Suprapubic skin (tissue), 4 donors: ENCODE results near the gene USP54. TPM values are rescaled to one million over a fixed set of nuclear protein-coding genes. Genes with fewer than 3 reads are reported as not detected.
A peak's percentile ranks its signal among the peaks of the same experiment; 100 is the strongest.

ENCODE experiments used
- DNase-seq, 2 donors: peaks; one replicate each; pipeline ENCODE4 v3.0.0-alpha.2; 2019; ENCODE audit warnings: low spot score in 2 of 2
- H3K27ac ChIP-seq: fragments of 200-600 bp; sonication (generic); one replicate; pipeline ENCODE4 v1.5.1; 2019
- H3K27me3 ChIP-seq: fragments of 200-600 bp; sonication (generic); one replicate; pipeline ENCODE4 v1.5.1; 2019
- H3K36me3 ChIP-seq: fragments of 200-600 bp; sonication (generic); one replicate; pipeline ENCODE4 v1.5.1; 2019
- H3K4me1 ChIP-seq: fragments of 200-600 bp; sonication (generic); one replicate; pipeline ENCODE4 v1.5.1; 2019
- H3K4me3 ChIP-seq: fragments of 200-600 bp; sonication (generic); one replicate; pipeline ENCODE4 v1.5.1; 2019; ENCODE audit warnings: mild to moderate bottlenecking
- H3K9me3 ChIP-seq: fragments of 200-600 bp; sonication (generic); one replicate; pipeline ENCODE4 v1.5.1; 2019
- CTCF ChIP-seq, 2 donors: fragments of 200-600 bp in 1 of 2; fragments of 450-650 bp in 1 of 2; sonication (generic) in 1 of 2; IDR thresholded peaks; one replicate each; pipeline ENCODE4 v1.5.1; 2016 to 2019; ENCODE audit warnings: antibody characterized with exemption in 2 of 2, mild to moderate bottlenecking in 1 of 2, moderate library complexity in 1 of 2
- EP300 ChIP-seq: sonication (generic); formaldehyde crosslinking; IDR thresholded peaks from one replicate; pipeline ENCODE4 v1.6.1; 2017; ENCODE audit warnings: antibody characterized with exemption
- POLR2A ChIP-seq, 2 donors: fragments of 450-650 bp; IDR thresholded peaks; one replicate each; pipeline ENCODE4 v1.6.1; 2017; ENCODE audit warnings: antibody characterized with exemption in 2 of 2, mild to moderate bottlenecking in 2 of 2, moderate library complexity in 2 of 2
- POLR2AphosphoS5 ChIP-seq, 3 donors: sonication (generic); formaldehyde crosslinking; IDR thresholded peaks; one replicate each; pipeline ENCODE4 v1.6.1; 2017; ENCODE audit warnings: antibody characterized with exemption in 3 of 3
- WGBS: methylation state at CpG from one replicate; pipeline ENCODE4 v1.1.5; 2018; 5-methylcytosine and 5-hydroxymethylcytosine counted together
- total RNA-seq, 4 donors: library from RNA; depleted of rRNA; stranded (reverse); fragments of >200 nt; gene quantifications; one replicate each; pipeline ENCODE4 v1.1.0, GENCODE V29; 2016

The USP54 gene
- total RNA-seq, result 100 to 1,000 TPM in 1 of 4 donors, 10 to 100 TPM in 3; 52.2 to 110 (median 79.5) TPM

- Histone ChIP-seq H3K36me3 (no peaks in the 10 kb centered on the region), H3K4me3 (peak within 1 kb of the TSS; percentile 27), H3K27me3 (no peaks in the 10 kb centered on the region), H3K4me1 (peaks cover 30% of the 10 kb centered on the region), H3K9me3 (no peaks in the 10 kb centered on the region), H3K27ac (peak within 1 kb of the TSS; percentile 61)
- TF ChIP-seq CTCF (IDR thresholded peaks at IDR 0.05) (no peak), EP300 (no peak), POLR2AphosphoS5 (IDR thresholded peaks at IDR 0.05) (no peak)
- 41% methylated on average over 6 of the region's 6 CpGs for WGBS
- no peak for DNase-seq
Observed at GRCh38 chr10:73590881-73591799, at the start of gene USP54. TSS of gene USP54 (minus strand) at chr10:73591342. CDS start at chr10:73575658, 15,684 bp downstream.

GRCh38 chr10:73639286-73639685, 48.1 kb upstream of the USP54 start:
- Histone ChIP-seq H3K9me3 (no peaks in the 10 kb centered on the region), H3K27ac (no peak overlapping the region), H3K27me3 (no peaks in the 10 kb centered on the region), H3K36me3 (no peaks in the 10 kb centered on the region), H3K4me3 (no peak overlapping the region), H3K4me1 (no peaks in the 10 kb centered on the region)
- DNase-seq, result no peak
- WGBS, result 100% methylated on average over 3 of the region's 3 CpGs
- TF ChIP-seq POLR2A (IDR thresholded peaks at IDR 0.05) (no peak), CTCF (IDR thresholded peaks at IDR 0.05) (no peak), POLR2AphosphoS5 (IDR thresholded peaks at IDR 0.05) (no peak), EP300 (no peak)

GRCh38 chr10:73635781-73636180, 44.6 kb upstream of the USP54 start:
- no peaks in the 10 kb centered on the region for H3K4me1 ChIP-seq
- H3K36me3 ChIP-seq, result no peaks in the 10 kb centered on the region
- H3K4me3 ChIP-seq, result no peak overlapping the region
- H3K27me3 ChIP-seq, result no peaks in the 10 kb centered on the region
- no peak overlapping the region for H3K27ac ChIP-seq
- H3K9me3 ChIP-seq, result no peaks in the 10 kb centered on the region
- TF ChIP-seq POLR2AphosphoS5 (IDR thresholded peaks at IDR 0.05) (no peak), CTCF (IDR thresholded peaks at IDR 0.05) (no peak), EP300 (no peak), POLR2A (IDR thresholded peaks at IDR 0.05) (no peak)
- no peak for DNase-seq
- WGBS, result 73% methylated on average over 1 of the region's 1 CpG

- 78% methylated on average over 5 of the region's 5 CpGs for WGBS
- DNase-seq, result no peak
Observed at GRCh38 chr10:73634421-73634820, 43.3 kb upstream of the USP54 start.

More at GRCh38 chr10:73634421-73634820, 43.3 kb upstream of the USP54 start:
- no peak overlapping the region for H3K27ac ChIP-seq
- no peaks in the 10 kb centered on the region for H3K36me3 ChIP-seq
- no peaks in the 10 kb centered on the region for H3K27me3 ChIP-seq
- no peak overlapping the region for H3K4me3 ChIP-seq
- no peaks in the 10 kb centered on the region for H3K4me1 ChIP-seq
- no peaks in the 10 kb centered on the region for H3K9me3 ChIP-seq
- TF ChIP-seq CTCF (IDR thresholded peaks at IDR 0.05) (no peak), EP300 (no peak), POLR2A (IDR thresholded peaks at IDR 0.05) (no peak), POLR2AphosphoS5 (IDR thresholded peaks at IDR 0.05) (no peak)
